ENCODE results near the gene GDPD5. TPM values are rescaled to one million over a fixed set of nuclear protein-coding genes. Genes with fewer than 3 reads are reported as not detected.

GDPD5 gene
- total and polyA plus RNA-seq, 9 donors, result 3.8 to 15.8 (median 8.1) TPM

DNA sequence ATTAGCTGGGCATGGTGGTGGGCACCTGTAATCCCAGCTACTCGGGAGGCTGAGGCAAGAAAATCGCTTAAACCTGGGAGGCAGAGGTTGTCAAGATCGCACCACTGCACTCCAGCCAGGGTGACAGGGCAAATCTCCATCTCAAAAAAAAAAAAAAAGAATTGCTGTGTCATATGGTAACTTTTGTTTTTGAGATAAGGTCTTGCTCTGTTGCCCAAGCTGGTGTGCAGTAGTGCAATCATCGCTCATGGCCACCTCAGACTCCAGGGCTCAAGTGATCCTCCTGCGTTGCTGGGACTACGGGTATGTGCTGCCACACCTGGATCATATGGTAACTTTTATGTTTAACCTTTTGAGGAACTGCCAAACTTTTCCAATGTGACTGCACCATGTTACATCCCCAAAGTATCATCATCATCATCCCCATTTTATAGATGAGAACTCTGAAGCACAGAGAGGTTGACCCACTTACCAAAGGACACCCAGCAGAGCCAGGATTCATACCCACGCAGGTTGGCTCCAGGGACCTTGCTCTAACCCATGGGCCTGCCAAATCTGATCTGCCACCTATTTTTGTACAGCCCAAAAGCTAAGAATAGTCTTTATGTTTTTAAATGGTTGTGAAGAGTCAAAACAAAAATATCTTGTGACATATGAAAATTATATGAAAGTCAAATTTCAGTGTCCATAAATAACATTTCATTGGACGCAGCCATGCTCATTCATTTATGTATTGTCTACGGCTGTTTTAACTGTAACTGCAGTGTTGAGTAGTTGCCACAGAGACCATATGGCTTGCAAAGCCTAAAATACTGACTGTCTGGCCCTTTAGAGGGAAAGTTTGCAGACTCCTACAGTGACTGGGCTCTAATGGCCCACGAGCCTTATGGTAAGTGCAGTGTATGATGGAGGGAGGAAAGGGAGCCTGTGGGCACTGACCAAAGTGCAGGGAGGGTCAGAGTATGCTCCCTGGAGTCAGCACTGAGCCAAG is 45.3 kb downstream of the GDPD5 start:
- TF ChIP-seq EP300 (IDR thresholded peaks at IDR 0.05) (no peak), CTCF (IDR thresholded peaks at IDR 0.05) (no peak), POLR2A (IDR thresholded peaks at IDR 0.05) (no peak)
- Histone ChIP-seq H3K36me3 (no peaks in the 10 kb centered on the region), H3K4me1 (ENCODE audit: insufficient read depth) (peaks cover 7% of the 10 kb centered on the region), H3K4me3 (no peak overlapping the region), H3K9me3 (no peaks in the 10 kb centered on the region), H3K27me3 (no peaks in the 10 kb centered on the region), H3K27ac (no peak overlapping the region)
- DNase-seq, result no peak
- intact Hi-C loops (cut with DNase I), result no loop called here
- 87 to 90% (median 87%) methylated on average over 10 of the region's 10 CpGs for WGBS, 3 donors

GRCh38 chr11:75479597-75480145 is 46.1 kb downstream of the GDPD5 start:
- WGBS, 3 donors, result 71 to 79% (median 74%) methylated on average over 4 of the region's 4 CpGs
- no peak for TF ChIP-seq EP300 (IDR thresholded peaks at IDR 0.05)
- no peak for TF ChIP-seq POLR2A (IDR thresholded peaks at IDR 0.05)
- TF ChIP-seq CTCF (IDR thresholded peaks at IDR 0.05), result no peak
- Histone ChIP-seq H3K9me3 (no peaks in the 10 kb centered on the region), H3K4me3 (no peak overlapping the region), H3K36me3 (no peaks in the 10 kb centered on the region), H3K4me1 (ENCODE audit: insufficient read depth) (peaks cover 7% of the 10 kb centered on the region), H3K27ac (no peak overlapping the region), H3K27me3 (no peaks in the 10 kb centered on the region)
- intact Hi-C loops (cut with DNase I), result loop anchor here in 1 of 4 donors (2.0 kb wide), 1 partner anchor 25 kb away; no protein-coding TSS in a partner anchor
- no peak for DNase-seq

- peaks cover 7% of the 10 kb centered on the region for H3K4me1 ChIP-seq (ENCODE audit: insufficient read depth)
- no peaks in the 10 kb centered on the region for H3K27me3 ChIP-seq
- intact Hi-C loops (cut with DNase I), result loop anchor here in 1 of 4 donors (2.0 kb wide), 1 partner anchor 26 kb away; no protein-coding TSS in a partner anchor
- no peak for DNase-seq
- TF ChIP-seq EP300 (IDR thresholded peaks at IDR 0.05) (no peak), POLR2A (IDR thresholded peaks at IDR 0.05) (no peak), CTCF (IDR thresholded peaks at IDR 0.05) (no peak)
- H3K27ac ChIP-seq, result no peak overlapping the region
- H3K4me3 ChIP-seq, result no peak overlapping the region
- 77 to 83% (median 80%) methylated on average over 5 of the region's 5 CpGs for WGBS, 3 donors
- no peaks in the 10 kb centered on the region for H3K36me3 ChIP-seq
- H3K9me3 ChIP-seq, result no peaks in the 10 kb centered on the region
Observed at GRCh38 chr11:75478783-75479596, 46.8 kb downstream of the GDPD5 start.

GRCh38 chr11:75477614-75477935 is 48.2 kb downstream of the GDPD5 start:
- Histone ChIP-seq H3K27me3 (no peaks in the 10 kb centered on the region), H3K4me1 (ENCODE audit: insufficient read depth) (peaks cover 7% of the 10 kb centered on the region), H3K36me3 (no peaks in the 10 kb centered on the region), H3K27ac (no peak overlapping the region), H3K4me3 (no peak overlapping the region), H3K9me3 (no peaks in the 10 kb centered on the region)
- intact Hi-C loops (cut with DNase I), result no loop called here
- WGBS, 3 donors, result 88 to 94% (median 92%) methylated on average over 12 of the region's 12 CpGs
- no peak for DNase-seq
- TF ChIP-seq POLR2A (IDR thresholded peaks at IDR 0.05), result no peak
- no peak for TF ChIP-seq CTCF (IDR thresholded peaks at IDR 0.05)
- TF ChIP-seq EP300 (IDR thresholded peaks at IDR 0.05), result no peak

Data from ovary (tissue), 9 donors.